Fibroblast of lung (primary cell): ENCODE measurements around the gene SBF2. TPM values are rescaled to one million over a fixed set of nuclear protein-coding genes. Genes with fewer than 3 reads are reported as not detected.

Experiments
- DNase-seq, 2 donors: peaks; one replicate each; pipeline versions ENCODE4 v3.0.0 to v3.0.0-alpha.2; 2010; ENCODE audit warnings: low read depth in 2 of 2
- H2AFZ ChIP-seq: 2 replicates; pipeline ENCODE4 v1.5.1; 2012; ENCODE audit warnings: low read length, control low read depth, inconsistent platforms
- H3K27ac ChIP-seq: 2 replicates; pipeline ENCODE4 v1.5.1; 2011; ENCODE audit warnings: low read length, control low read depth; ENCODE audit not compliant: insufficient read depth
- H3K27me3 ChIP-seq: 2 replicates; pipeline ENCODE4 v1.5.1; 2011; ENCODE audit warnings: mild to moderate bottlenecking, low read length; ENCODE audit not compliant: control insufficient read depth, insufficient read depth
- H3K36me3 ChIP-seq: 2 replicates; pipeline ENCODE4 v1.5.1; 2011; ENCODE audit warnings: low read length; ENCODE audit not compliant: control insufficient read depth, insufficient read depth
- H3K4me1 ChIP-seq: 2 replicates; pipeline ENCODE4 v1.5.1; 2011; ENCODE audit warnings: low read length; ENCODE audit not compliant: control insufficient read depth, insufficient read depth; ENCODE audit errors: extremely low read depth
- H3K4me2 ChIP-seq: 2 replicates; pipeline ENCODE4 v1.5.1; 2011; ENCODE audit warnings: low read length, control low read depth; ENCODE audit not compliant: insufficient read depth; ENCODE audit errors: extremely low read depth
- H3K4me3 ChIP-seq, 4 experiments: fragments of 200-600 bp in 1 of 4; sonication (generic) in 1 of 4; replicated peaks in 1 of 4; 2 replicates each; pipeline ENCODE4 v1.5.1; 2011 to 2016; ENCODE audit warnings: low read length in 4 of 4, low read depth in 3 of 4, mild to moderate bottlenecking in 3 of 4, control low read depth in 2 of 4, inconsistent platforms in 1 of 4, mixed read lengths in 1 of 4; ENCODE audit not compliant: insufficient read depth in 1 of 4; ENCODE audit errors: control extremely low read depth in 1 of 4
- H3K79me2 ChIP-seq: 2 replicates; pipeline ENCODE4 v1.5.1; 2012; ENCODE audit warnings: mild to moderate bottlenecking, low read length, inconsistent platforms; ENCODE audit not compliant: control insufficient read depth, insufficient read depth
- H3K9ac ChIP-seq: 2 replicates; pipeline ENCODE4 v1.5.1; 2011; ENCODE audit warnings: mild to moderate bottlenecking, low read length, control low read depth; ENCODE audit not compliant: insufficient read depth
- H3K9me3 ChIP-seq: 2 replicates; pipeline ENCODE4 v1.5.1; 2012; ENCODE audit warnings: low read depth, low read length; ENCODE audit not compliant: control insufficient read depth, insufficient read depth
- H4K20me1 ChIP-seq: 2 replicates; pipeline ENCODE4 v1.5.1; 2011; ENCODE audit warnings: low read length; ENCODE audit not compliant: control insufficient read depth, insufficient read depth; ENCODE audit errors: extremely low read depth
- EZH2 ChIP-seq: IDR thresholded peaks from 2 replicates; pipeline ENCODE4 v1.5.1; 2012; ENCODE audit warnings: low read length, control low read depth, mild to moderate bottlenecking; ENCODE audit errors: missing control alignments
- polyA plus RNA-seq, 2 donors: library from polyadenylated mRNA; depleted of rRNA in 1 of 2; stranded (reverse) in 1 of 2; unstranded in 1 of 2; fragments of >200 nt; gene quantifications; 2 replicates each; pipeline ENCODE4 v1.2.1, GENCODE V29; 2011 to 2012; ENCODE audit warnings: missing spikeins in 1 of 2
- total RNA-seq: library from RNA; depleted of rRNA; stranded (reverse); fragments of >200 nt; gene quantifications from 2 replicates; pipeline ENCODE4 v1.2.1, GENCODE V29; 2014
- TF ChIP-seq, protein P1 (sequence below), 2 donors: IDR thresholded peaks in 1 of 2; conservative IDR thresholded peaks in 1 of 2; 1 replicate in 1 of 2; 2 replicates in 1 of 2; pipeline ENCODE4 v1.5.1; 2011 to 2012; ENCODE audit warnings: low read length in 2 of 2, control low read depth in 1 of 2, inconsistent platforms in 1 of 2, low read depth in 1 of 2, mild to moderate bottlenecking in 1 of 2

The SBF2 gene
- total and polyA plus RNA-seq, 2 donors (not counting 1 experiment from before 2014, with no cell fraction given) = 69.4 to 95.9 TPM

DNA sequence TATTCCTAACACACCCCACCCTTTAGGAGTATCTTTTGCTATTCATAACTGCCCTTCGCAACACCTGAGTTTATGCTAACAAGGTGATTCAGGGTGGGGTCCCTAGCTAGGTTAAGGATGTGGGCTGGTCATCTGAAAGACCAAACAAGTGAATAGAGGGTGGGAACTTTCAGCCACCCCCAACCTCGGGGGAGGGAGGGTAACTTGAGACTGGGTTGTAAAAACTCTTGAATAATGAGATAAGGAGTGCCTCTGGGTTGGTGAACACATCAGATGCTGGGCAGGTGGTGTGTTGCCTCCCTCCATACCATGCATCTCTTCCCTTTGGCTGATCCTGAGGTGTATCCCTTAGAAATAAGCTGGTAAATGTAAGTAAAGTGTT, 518.6 kb downstream of the SBF2 start:
- Histone ChIP-seq H3K4me1 (peaks cover 13% of the 10 kb centered on the region), H2AFZ (no peak overlapping the region), H4K20me1 (no peaks in the 10 kb centered on the region), H3K4me3 (peak overlapping the region in 1 of 4 experiments; percentile 38), H3K4me2 (peak overlapping the region; percentile 60), H3K36me3 (peaks cover 5% of the 10 kb centered on the region), H3K79me2 (peaks cover 2% of the 10 kb centered on the region), H3K9ac (no peak overlapping the region), H3K9me3 (no peaks in the 10 kb centered on the region), H3K27ac (peak overlapping the region; percentile 60), H3K27me3 (no peaks in the 10 kb centered on the region)
- TF ChIP-seq, protein P1, sequence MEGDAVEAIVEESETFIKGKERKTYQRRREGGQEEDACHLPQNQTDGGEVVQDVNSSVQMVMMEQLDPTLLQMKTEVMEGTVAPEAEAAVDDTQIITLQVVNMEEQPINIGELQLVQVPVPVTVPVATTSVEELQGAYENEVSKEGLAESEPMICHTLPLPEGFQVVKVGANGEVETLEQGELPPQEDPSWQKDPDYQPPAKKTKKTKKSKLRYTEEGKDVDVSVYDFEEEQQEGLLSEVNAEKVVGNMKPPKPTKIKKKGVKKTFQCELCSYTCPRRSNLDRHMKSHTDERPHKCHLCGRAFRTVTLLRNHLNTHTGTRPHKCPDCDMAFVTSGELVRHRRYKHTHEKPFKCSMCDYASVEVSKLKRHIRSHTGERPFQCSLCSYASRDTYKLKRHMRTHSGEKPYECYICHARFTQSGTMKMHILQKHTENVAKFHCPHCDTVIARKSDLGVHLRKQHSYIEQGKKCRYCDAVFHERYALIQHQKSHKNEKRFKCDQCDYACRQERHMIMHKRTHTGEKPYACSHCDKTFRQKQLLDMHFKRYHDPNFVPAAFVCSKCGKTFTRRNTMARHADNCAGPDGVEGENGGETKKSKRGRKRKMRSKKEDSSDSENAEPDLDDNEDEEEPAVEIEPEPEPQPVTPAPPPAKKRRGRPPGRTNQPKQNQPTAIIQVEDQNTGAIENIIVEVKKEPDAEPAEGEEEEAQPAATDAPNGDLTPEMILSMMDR (conservative IDR thresholded peaks at IDR 0.05 in 1 of 2, IDR thresholded peaks at IDR 0.05 in 1 of 2; ENCODE audit: low read depth in 1 of 2, low read length in 2 of 2) = no peak
- TF ChIP-seq EZH2 = no peak
- DNase-seq = no peak

DNA sequence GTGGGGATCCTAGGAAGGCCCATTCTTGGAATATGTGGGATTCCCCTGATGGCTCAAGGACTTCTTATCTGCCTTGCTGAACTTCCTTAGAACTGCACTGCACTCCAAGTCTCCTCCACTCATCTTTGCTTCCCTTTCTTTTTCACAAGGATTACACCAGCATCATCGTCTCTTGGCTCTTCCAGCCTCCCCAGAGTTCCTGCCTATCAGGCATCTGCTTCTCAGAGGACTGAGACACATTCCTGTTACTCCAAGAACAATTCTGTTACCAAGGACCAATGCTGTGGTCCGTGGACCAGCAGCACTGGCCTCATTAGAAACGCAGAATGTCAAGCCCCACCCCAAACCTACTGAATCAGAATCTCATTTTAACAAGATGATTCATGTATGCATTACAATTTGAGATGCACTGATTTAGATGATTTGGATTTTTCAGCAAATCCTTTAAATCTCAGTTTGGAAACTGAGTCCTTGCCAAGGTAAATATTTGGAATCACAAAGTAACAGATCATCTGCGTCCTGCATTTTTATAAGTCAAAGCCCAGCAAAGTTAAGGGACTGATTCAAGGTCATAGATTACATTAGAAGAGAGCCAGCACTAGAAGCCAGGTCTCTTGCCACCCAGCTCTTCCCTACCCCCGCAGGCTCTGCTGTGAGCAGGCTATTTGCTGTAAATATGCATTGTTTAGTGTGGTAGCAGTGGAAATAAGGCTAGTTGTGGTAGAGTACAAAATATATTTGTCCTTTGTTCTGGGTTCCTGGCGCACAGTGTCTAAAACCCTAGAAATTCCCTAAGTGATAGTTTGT, 519.2 kb downstream of the SBF2 start:
- Histone ChIP-seq H3K4me1 (peaks cover 13% of the 10 kb centered on the region), H3K4me3 (peak overlapping the region in 1 of 4 experiments; percentile 38), H3K27ac (peak overlapping the region; percentile 60), H3K79me2 (peaks cover 2% of the 10 kb centered on the region), H2AFZ (no peak overlapping the region), H3K36me3 (peaks cover 2% of the 10 kb centered on the region), H3K9ac (no peak overlapping the region), H3K9me3 (no peaks in the 10 kb centered on the region), H3K4me2 (peak overlapping the region; percentile 11), H4K20me1 (no peaks in the 10 kb centered on the region), H3K27me3 (no peaks in the 10 kb centered on the region)
- DNase-seq = peak; percentile 61 to 95
- TF ChIP-seq EZH2 = no peak
- TF ChIP-seq, protein P1 (conservative IDR thresholded peaks at IDR 0.05 in 1 of 2, IDR thresholded peaks at IDR 0.05 in 1 of 2; ENCODE audit: low read depth in 1 of 2, low read length in 2 of 2) = no peak

DNA sequence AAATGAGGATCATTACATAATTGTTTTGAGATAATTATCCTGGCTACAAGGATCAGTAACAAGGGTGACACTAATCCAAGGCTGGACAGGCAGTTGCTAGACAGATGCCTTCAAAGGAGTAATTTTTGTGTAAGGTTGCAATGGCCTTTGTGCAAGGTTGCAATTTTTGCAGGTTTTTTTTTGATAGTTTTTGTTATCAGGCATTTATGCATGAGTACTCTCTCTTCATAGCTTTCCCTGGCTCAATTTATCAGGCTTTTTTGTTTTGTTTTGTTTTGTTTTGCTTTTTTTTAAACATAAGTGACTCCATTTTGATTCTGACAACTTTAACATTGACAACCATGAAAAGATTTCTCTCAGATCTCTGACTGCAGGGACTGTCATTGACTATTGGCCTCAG, 519.9 kb downstream of the SBF2 start:
- Histone ChIP-seq H3K4me1 (peaks cover 13% of the 10 kb centered on the region), H3K79me2 (peaks cover 2% of the 10 kb centered on the region), H4K20me1 (no peaks in the 10 kb centered on the region), H3K36me3 (no peaks in the 10 kb centered on the region), H2AFZ (no peak overlapping the region), H3K27ac (peak overlapping the region; percentile 60), H3K27me3 (no peaks in the 10 kb centered on the region), H3K4me2 (no peak overlapping the region), H3K9me3 (no peaks in the 10 kb centered on the region), H3K4me3 (no peak overlapping the region), H3K9ac (no peak overlapping the region)
- DNase-seq = no peak
- no peak for TF ChIP-seq EZH2
- TF ChIP-seq, protein P1 (conservative IDR thresholded peaks at IDR 0.05 in 1 of 2, IDR thresholded peaks at IDR 0.05 in 1 of 2; ENCODE audit: low read depth in 1 of 2, low read length in 2 of 2) = no peak
